ENCODE measurements around the gene RPS18.

- TF ChIP-seq CTCF (IDR thresholded peaks at IDR 0.05; ENCODE audit: insufficient read depth, low read length, poor library complexity, severe bottlenecking) = no peak
- TF ChIP-seq EZH2phosphoT487 (conservative IDR thresholded peaks at IDR 0.05; ENCODE audit: low read length) = no peak
Measured at GRCh38 chr6:33271468-33272274, at the start of gene RPS18, which contains the start of gene VPS52.

Data from SU-DHL-6 (cell line).